ENCODE measurements around the gene C1orf122. TPM values are rescaled to one million over a fixed set of nuclear protein-coding genes. Genes with fewer than 3 reads are reported as not detected.

Gene C1orf122
- total and polyA plus RNA-seq, 2 of the 4 experiments (the other 2 are of a cell fraction), result 2.0 to 13.6 TPM

- Histone ChIP-seq H4K20me1 (ENCODE audit: insufficient read depth, low read length) (peaks cover 19% of the 10 kb centered on the region; the same call in 1 of the 2 replicates), H3K56ac (ENCODE audit: extremely low read depth, insufficient read depth, low read length) (no peak overlapping the region), H3K9me3 (ENCODE audit: control insufficient read depth, insufficient read depth, low read length) (no peaks in the 10 kb centered on the region), H3K4me2 (ENCODE audit: low read depth, low read length) (no peak overlapping the region), H2AFZ (replicated peaks; ENCODE audit: low read length, poor library complexity) (no peak overlapping the region), H2BK120ac (ENCODE audit: low read depth, low read length) (no peak overlapping the region), H2BK15ac (ENCODE audit: low read depth, low read length) (no peak overlapping the region), H3K14ac (replicated peaks; ENCODE audit: low read depth, low read length) (no peak overlapping the region), H3K4ac (ENCODE audit: low read depth, low read length) (no peak overlapping the region), H2BK5ac (ENCODE audit: low read depth, low read length, poor library complexity, severe bottlenecking) (no peak overlapping the region), H3K27ac (ENCODE audit: insufficient read depth, low read length) (no peak overlapping the region), H2AK5ac (ENCODE audit: low read depth, low read length) (no peak overlapping the region), H3K9me1 (ENCODE audit: insufficient read depth, low read length) (peaks cover 6% of the 10 kb centered on the region), H4K91ac (ENCODE audit: insufficient read depth, low read depth, low read length) (no peak overlapping the region), H3K23ac (ENCODE audit: low read depth, low read length) (no peak overlapping the region), H3K9ac (ENCODE audit: low read depth, low read length) (no peak overlapping the region), H3K4me3 (ENCODE audit: insufficient read depth, low read depth, low read length) (no peak overlapping the region), H3K4me1 (ENCODE audit: control insufficient read depth, insufficient read depth, low read length) (peaks cover 4% of the 10 kb centered on the region; the same call in 1 of the 2 replicates), H2BK20ac (ENCODE audit: low read depth, low read length) (no peak overlapping the region), H3K36me3 (ENCODE audit: control insufficient read depth, insufficient read depth, low read length) (peaks cover 12% of the 10 kb centered on the region), H3K79me1 (ENCODE audit: low read depth in 1 of 2, low read length in 2 of 2) (peaks cover 37 to 72% of the 10 kb centered on the region in 2 experiments), H2AK9ac (replicated peaks; ENCODE audit: low read depth, low read length, poor library complexity) (no peak overlapping the region), H4K5ac (ENCODE audit: low read depth, low read length) (no peak overlapping the region), H3K18ac (ENCODE audit: low read depth, low read length) (no peak overlapping the region), H4K8ac (ENCODE audit: low read depth in 2 of 2, low read length in 2 of 2) (no peak overlapping the region), H3K27me3 (ENCODE audit: control insufficient read depth, insufficient read depth, low read length) (no peaks in the 10 kb centered on the region)
- CTCF ChIA-PET, result no interaction called here
- in situ Hi-C loops (cut with MboI; ENCODE audit: low sequenced_read_pairs) (no loop called here), dilution Hi-C loops (cut with HindIII; ENCODE audit: low sequenced_read_pairs, unreplicated experiment) (no loop called here), intact Hi-C loops (cut with micrococcal nuclease) (no loop called here)
- DNase-seq, result no peak
- POLR2A ChIA-PET (ENCODE audit: unreplicated experiment), result no interaction called here
- no peak for ATAC-seq (ENCODE audit: low read depth)
- no TSS peak for BruUV-seq (replicated peaks)
- TF ChIP-seq MAZ (IDR thresholded peaks at IDR 0.05; ENCODE audit: borderline replicate concordance, low read depth, low read length), result no peak
- WGBS, 2 experiments (ENCODE audit: extremely low coverage in 2 of 2, insufficient read length in 1 of 2), result no CpG with 5 or more reads among the region's 6 CpGs
These were observed 46.8 kb downstream of the C1orf122 start for GRCh38 chr1:37854406-37854805.

Other genes starting within 250 kb of the C1orf122 start
- gene GNL2, start 211.9 kb upstream of the C1orf122 start, total RNA-seq (2012; rRNA removed), result 77.4 and 90.3 TPM in 2 replicates
- 42.9 and 49.4 TPM in 2 replicates for gene GNL2, start 211.9 kb upstream of the C1orf122 start, polyA plus RNA-seq (2012; rRNA removed)
- gene RSPO1, start 172.9 kb upstream of the C1orf122 start, total RNA-seq (2012; rRNA removed), result not detected in 2 replicates
- gene RSPO1, start 172.9 kb upstream of the C1orf122 start, polyA plus RNA-seq (2012; rRNA removed), result not detected in 2 replicates
- gene CDCA8, start 115.3 kb upstream of the C1orf122 start, total RNA-seq (2012; rRNA removed), result 5.9 and 6.1 TPM in 2 replicates
- 25.2 and 25.7 TPM in 2 replicates for gene CDCA8, start 115.3 kb upstream of the C1orf122 start, polyA plus RNA-seq (2012; rRNA removed)
- not detected in 2 replicates for gene EPHA10, start 42.7 kb upstream of the C1orf122 start, total RNA-seq (2012; rRNA removed)
- gene EPHA10, start 42.7 kb upstream of the C1orf122 start, polyA plus RNA-seq (2012; rRNA removed), result not detected in 2 replicates
- gene MANEAL, start 13.9 kb upstream of the C1orf122 start, total RNA-seq (2012; rRNA removed), result 0.28 and 0.54 TPM in 2 replicates
- 0.46 and 0.55 TPM in 2 replicates for gene MANEAL, start 13.9 kb upstream of the C1orf122 start, polyA plus RNA-seq (2012; rRNA removed)
- 19.2 and 21.7 TPM in 2 replicates for gene YRDC, start 418 bp downstream of the C1orf122 start, total RNA-seq (2012; rRNA removed)
- gene YRDC, start 418 bp downstream of the C1orf122 start, polyA plus RNA-seq (2012; rRNA removed), result 21.0 and 25.0 TPM in 2 replicates
- gene MTF1, start 51.8 kb downstream of the C1orf122 start, total RNA-seq (2012; rRNA removed), result 2.2 and 2.3 TPM in 2 replicates
- 4.7 and 5.0 TPM in 2 replicates for gene MTF1, start 51.8 kb downstream of the C1orf122 start, polyA plus RNA-seq (2012; rRNA removed)
- 17.2 and 20.4 TPM in 2 replicates for gene INPP5B, start 139.3 kb downstream of the C1orf122 start, total RNA-seq (2012; rRNA removed)
- 8.0 and 9.4 TPM in 2 replicates for gene INPP5B, start 139.3 kb downstream of the C1orf122 start, polyA plus RNA-seq (2012; rRNA removed)
- 90.0 and 109 TPM in 2 replicates for gene SF3A3, start 182.2 kb downstream of the C1orf122 start, total RNA-seq (2012; rRNA removed)
- gene SF3A3, start 182.2 kb downstream of the C1orf122 start, polyA plus RNA-seq (2012; rRNA removed), result 35.7 and 39.9 TPM in 2 replicates
- gene FHL3, start 197.7 kb downstream of the C1orf122 start, total RNA-seq (2012; rRNA removed), result 7.2 and 11.5 TPM in 2 replicates
- 26.0 and 27.1 TPM in 2 replicates for gene FHL3, start 197.7 kb downstream of the C1orf122 start, polyA plus RNA-seq (2012; rRNA removed)
- gene UTP11, start 204.9 kb downstream of the C1orf122 start, total RNA-seq (2012; rRNA removed), result 27.8 and 58.3 TPM in 2 replicates
- 19.3 and 22.0 TPM in 2 replicates for gene UTP11, start 204.9 kb downstream of the C1orf122 start, polyA plus RNA-seq (2012; rRNA removed)
- gene POU3F1, start 239.0 kb downstream of the C1orf122 start, total RNA-seq (2012; rRNA removed), result not detected in 2 replicates
- not detected in 2 replicates for gene POU3F1, start 239.0 kb downstream of the C1orf122 start, polyA plus RNA-seq (2012; rRNA removed)